ENCODE measurements around the gene ERFE. TPM values are rescaled to one million over a fixed set of nuclear protein-coding genes. Genes with fewer than 3 reads are reported as not detected.

The ERFE gene
- total RNA-seq, 1 donor from 2014 or later = 1.3 TPM

DNA sequence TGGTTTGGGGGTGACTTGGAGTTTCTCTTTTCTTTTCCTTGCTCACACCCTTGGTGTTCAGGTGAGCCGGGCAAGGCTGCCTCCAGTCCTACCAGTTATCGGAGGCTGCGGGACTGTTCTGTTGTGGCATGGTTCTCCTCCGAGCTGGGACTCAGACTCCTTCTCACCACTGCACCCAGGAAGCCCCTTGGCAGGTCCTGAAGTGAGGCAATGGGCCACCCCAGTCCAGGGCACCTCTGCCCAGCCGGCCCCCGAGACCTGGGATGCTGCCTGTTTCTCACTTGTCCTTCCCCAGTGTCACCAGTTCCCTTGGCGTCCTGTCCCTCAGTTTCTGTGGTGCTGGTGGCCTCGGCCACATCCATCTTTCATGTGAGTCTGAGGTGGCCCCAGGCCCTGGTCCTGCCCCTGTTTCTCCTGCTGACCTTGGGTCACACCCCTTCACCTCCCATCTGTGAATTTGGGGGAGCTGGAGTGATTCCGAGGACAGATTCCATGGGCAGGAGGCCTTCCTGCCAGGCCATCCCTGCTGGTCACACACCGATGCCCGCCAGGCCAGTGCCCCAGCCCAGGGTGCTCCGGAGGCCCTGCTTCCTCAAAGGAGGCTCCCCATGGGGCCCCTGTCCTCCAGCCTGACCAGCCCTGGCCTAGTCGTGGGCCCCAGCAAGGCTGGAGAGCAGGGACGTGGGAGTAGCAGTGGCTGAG, 26.9 kb upstream of the ERFE start:
- no peaks in the 10 kb centered on the region for H3K36me3 Mint-ChIP-seq (ENCODE audit: insufficient read depth)
- no peaks in the 10 kb centered on the region for H3K4me1 Mint-ChIP-seq (ENCODE audit: low read depth)
- TF ChIP-seq, protein P1, sequence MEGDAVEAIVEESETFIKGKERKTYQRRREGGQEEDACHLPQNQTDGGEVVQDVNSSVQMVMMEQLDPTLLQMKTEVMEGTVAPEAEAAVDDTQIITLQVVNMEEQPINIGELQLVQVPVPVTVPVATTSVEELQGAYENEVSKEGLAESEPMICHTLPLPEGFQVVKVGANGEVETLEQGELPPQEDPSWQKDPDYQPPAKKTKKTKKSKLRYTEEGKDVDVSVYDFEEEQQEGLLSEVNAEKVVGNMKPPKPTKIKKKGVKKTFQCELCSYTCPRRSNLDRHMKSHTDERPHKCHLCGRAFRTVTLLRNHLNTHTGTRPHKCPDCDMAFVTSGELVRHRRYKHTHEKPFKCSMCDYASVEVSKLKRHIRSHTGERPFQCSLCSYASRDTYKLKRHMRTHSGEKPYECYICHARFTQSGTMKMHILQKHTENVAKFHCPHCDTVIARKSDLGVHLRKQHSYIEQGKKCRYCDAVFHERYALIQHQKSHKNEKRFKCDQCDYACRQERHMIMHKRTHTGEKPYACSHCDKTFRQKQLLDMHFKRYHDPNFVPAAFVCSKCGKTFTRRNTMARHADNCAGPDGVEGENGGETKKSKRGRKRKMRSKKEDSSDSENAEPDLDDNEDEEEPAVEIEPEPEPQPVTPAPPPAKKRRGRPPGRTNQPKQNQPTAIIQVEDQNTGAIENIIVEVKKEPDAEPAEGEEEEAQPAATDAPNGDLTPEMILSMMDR (IDR thresholded peaks at IDR 0.05; ENCODE audit: unreplicated experiment) = no peak
- no peak overlapping the region for H3K27ac Mint-ChIP-seq
- H3K27me3 Mint-ChIP-seq = peaks cover 3% of the 10 kb centered on the region
- H3K9me3 Mint-ChIP-seq (ENCODE audit: low read depth) = no peaks in the 10 kb centered on the region
- DNase-seq (ENCODE audit: low spot score, unreplicated experiment) = no peak
- no peak overlapping the region for H3K4me3 Mint-ChIP-seq (ENCODE audit: low read depth)

DNA sequence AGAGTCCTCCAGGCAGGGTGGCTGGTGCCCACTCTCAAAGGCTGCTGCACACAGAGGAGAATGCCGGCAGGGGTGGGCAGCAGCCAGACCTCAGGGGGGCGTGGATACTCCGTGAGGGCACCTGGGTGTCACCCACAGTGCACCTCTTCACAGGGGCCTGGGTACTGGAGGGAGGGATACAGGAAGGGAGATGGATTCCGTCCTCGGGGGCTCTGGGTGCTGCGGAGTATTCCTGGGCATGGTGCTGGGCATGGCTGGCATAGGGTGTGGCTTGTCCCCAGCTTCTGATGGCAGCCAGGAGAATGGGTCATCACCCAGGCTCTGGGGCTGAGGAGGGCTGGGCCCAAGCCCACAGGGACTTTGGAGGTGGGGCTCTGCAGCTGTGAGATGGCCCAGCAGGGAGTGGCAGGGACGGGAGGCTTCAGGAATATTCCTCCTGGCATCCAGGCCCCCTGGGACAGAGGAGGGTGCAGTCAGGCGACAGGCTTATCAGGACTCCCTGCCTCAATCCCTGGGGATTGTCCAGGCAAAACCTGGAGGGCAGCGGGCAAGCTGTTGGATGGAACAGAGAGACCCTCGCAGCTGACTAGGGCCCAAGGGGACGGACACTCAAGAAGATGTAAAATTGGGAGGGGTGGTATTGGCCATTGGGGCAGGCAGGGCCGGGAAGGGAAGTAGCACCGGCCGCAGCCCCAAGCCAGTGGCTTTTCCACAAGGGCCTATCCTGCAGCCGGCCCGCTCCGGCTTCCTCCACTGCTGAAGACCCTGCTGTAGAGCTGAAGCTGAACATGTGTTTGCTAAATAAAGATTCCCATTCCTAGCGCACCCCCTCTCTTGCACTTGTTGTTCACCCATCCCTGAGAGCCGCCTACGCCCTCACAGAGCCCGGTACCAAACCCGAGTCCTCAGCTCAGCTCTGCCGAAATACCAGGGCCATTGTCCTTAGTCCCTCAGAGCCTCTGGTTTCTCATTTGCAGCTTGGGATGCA, 26.0 kb upstream of the ERFE start:
- Mint-ChIP-seq H3K9me3 (ENCODE audit: low read depth) (no peaks in the 10 kb centered on the region), H3K4me1 (ENCODE audit: low read depth) (no peaks in the 10 kb centered on the region), H3K27me3 (peaks cover 3% of the 10 kb centered on the region), H3K36me3 (ENCODE audit: insufficient read depth) (no peaks in the 10 kb centered on the region), H3K27ac (no peak overlapping the region), H3K4me3 (ENCODE audit: low read depth) (no peak overlapping the region)
- TF ChIP-seq, protein P1 (IDR thresholded peaks at IDR 0.05; ENCODE audit: unreplicated experiment) = no peak
- no peak for DNase-seq (ENCODE audit: low spot score, unreplicated experiment)

DNA sequence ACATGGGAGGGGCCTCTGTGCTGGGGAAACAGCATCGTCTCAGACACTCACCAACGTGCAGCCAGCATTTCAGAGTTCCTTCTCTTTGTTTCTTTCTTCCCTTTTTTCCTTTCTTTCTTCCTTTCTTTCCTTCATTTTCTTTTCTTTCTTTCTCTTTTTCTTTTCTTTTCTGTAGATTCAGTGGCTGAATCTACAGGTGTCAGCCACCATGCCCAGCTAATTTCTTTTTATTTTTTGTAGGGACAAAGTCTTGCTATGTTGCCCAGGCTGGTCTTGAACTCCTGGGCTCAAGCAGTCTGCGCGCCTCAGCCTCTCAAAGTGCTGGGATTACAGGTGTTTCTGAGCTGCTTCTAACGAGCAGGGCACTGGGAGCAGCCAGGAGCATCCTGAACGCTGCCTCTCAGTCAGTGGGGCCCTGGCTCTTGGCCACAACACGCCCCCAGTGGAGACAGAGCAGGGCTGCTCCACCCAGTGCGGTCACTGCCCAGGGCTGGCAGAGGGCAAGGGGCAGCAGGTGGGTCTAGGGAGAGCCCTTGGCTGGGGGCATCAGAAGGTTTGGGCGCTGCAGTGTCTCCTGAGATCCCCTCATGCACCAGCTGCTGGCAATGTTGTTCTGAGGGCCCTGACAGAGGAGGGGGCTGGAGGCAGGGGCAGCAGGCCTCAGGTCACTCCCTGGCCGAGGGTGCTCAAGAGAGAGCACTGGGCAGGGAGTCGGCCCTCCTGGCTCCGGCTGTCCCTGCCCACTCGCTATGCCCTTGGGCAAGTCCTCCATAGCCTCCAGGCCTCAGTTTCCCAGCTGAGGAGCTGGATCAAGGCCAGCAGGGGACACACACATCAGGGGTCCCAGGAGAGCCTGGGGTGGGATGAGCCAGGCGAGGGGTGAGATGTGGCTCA, 25.0 kb upstream of the ERFE start:
- Mint-ChIP-seq H3K36me3 (ENCODE audit: insufficient read depth) (no peaks in the 10 kb centered on the region), H3K27me3 (peaks cover 3% of the 10 kb centered on the region), H3K9me3 (ENCODE audit: low read depth) (no peaks in the 10 kb centered on the region), H3K27ac (no peak overlapping the region), H3K4me3 (ENCODE audit: low read depth) (no peak overlapping the region), H3K4me1 (ENCODE audit: low read depth) (no peaks in the 10 kb centered on the region)
- TF ChIP-seq, protein P1 (IDR thresholded peaks at IDR 0.05; ENCODE audit: unreplicated experiment) = peak; percentile 30
- DNase-seq (ENCODE audit: low spot score, unreplicated experiment) = no peak

DNA sequence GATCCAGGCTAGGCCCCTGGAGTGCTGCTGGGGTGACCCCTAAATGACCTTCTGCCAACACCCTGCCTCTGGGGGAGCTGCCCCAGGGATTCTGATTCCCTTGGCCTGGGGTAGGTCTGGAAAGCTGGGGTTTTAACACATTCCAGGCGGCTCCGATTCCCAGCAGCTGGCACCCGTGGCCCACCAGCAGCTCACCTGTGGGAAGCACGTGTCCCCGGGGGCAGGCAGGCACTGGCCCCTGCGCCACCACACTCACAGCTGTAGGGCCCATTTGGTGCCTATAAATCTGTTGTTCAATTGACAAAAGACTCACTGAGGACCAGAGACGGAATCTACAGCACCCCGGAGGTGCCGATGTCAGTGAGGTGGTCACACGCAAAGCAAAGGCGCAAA, 24.4 kb upstream of the ERFE start:
- no peaks in the 10 kb centered on the region for H3K9me3 Mint-ChIP-seq (ENCODE audit: low read depth)
- TF ChIP-seq, protein P1 (IDR thresholded peaks at IDR 0.05; ENCODE audit: unreplicated experiment) = no peak
- H3K4me1 Mint-ChIP-seq (ENCODE audit: low read depth) = no peaks in the 10 kb centered on the region
- peak overlapping the region; percentile 20 for H3K27ac Mint-ChIP-seq
- peaks cover 3% of the 10 kb centered on the region for H3K27me3 Mint-ChIP-seq
- no peak for DNase-seq (ENCODE audit: low spot score, unreplicated experiment)
- H3K36me3 Mint-ChIP-seq (ENCODE audit: insufficient read depth) = no peaks in the 10 kb centered on the region
- H3K4me3 Mint-ChIP-seq (ENCODE audit: low read depth) = no peak overlapping the region
